Choroid plexus epithelial cell (primary cell): ENCODE data around the gene VASH1.

Experiments used
- DNase-seq: peaks from one replicate; pipeline ENCODE4 v3.0.0-alpha.2; 2010; ENCODE audit warnings: low read depth
- H3K4me3 ChIP-seq: 2 replicates; pipeline ENCODE4 v1.5.1; 2011; ENCODE audit warnings: low read depth, mild to moderate bottlenecking, control low read depth, low read length, moderate library complexity
- CTCF ChIP-seq: conservative IDR thresholded peaks from 2 replicates; pipeline ENCODE4 v1.5.1; 2011; ENCODE audit warnings: low read depth, mild to moderate bottlenecking, control low read depth, inconsistent platforms, low read length, moderate library complexity

Gene VASH1

GRCh38 chr14:76742185-76742584, 19.1 kb upstream of the VASH1 start:
- no peak for TF ChIP-seq CTCF
- DNase-seq = no peak
- no peak overlapping the region for H3K4me3 ChIP-seq

- DNase-seq = no peak
Observed at GRCh38 chr14:76742966-76743365, 18.3 kb upstream of the VASH1 start.

GRCh38 chr14:76752744-76753143, 8.5 kb upstream of the VASH1 start:
- H3K4me3 ChIP-seq = no peak overlapping the region
- no peak for DNase-seq
- TF ChIP-seq CTCF = no peak

More at GRCh38 chr14:76742966-76743365, 18.3 kb upstream of the VASH1 start:
- no peak for TF ChIP-seq CTCF
- no peak overlapping the region for H3K4me3 ChIP-seq

GRCh38 chr14:76753541-76754198, 7.6 kb upstream of the VASH1 start:
- no peak overlapping the region for H3K4me3 ChIP-seq
- no peak for DNase-seq
- TF ChIP-seq CTCF = no peak

- TF ChIP-seq CTCF = no peak
Observed at GRCh38 chr14:76754586-76754985, 6.7 kb upstream of the VASH1 start.

GRCh38 chr14:76755610-76756370, 5.5 kb upstream of the VASH1 start:
- no peak for DNase-seq
- no peak for TF ChIP-seq CTCF
- H3K4me3 ChIP-seq = no peak overlapping the region

More at GRCh38 chr14:76754586-76754985, 6.7 kb upstream of the VASH1 start:
- DNase-seq = no peak
- no peak overlapping the region for H3K4me3 ChIP-seq
